Mesendoderm (in vitro differentiated cells): ENCODE measurements around the gene DHODH.
"Not testable (repeated sequence)": the region's sequence is repeated elsewhere in the genome, so short reads cannot be mapped to it uniquely, and the experiment has no call there.

Experiments used
- DNase-seq: peaks from one replicate; pipeline ENCODE4 v3.0.0; 2013
- H2AK5ac ChIP-seq: 2 replicates; pipeline ENCODE4 v1.6.1; 2013; ENCODE audit warnings: low read length, inconsistent platforms
- H2BK120ac ChIP-seq: 2 replicates; pipeline ENCODE4 v1.6.1; 2013; ENCODE audit warnings: low read depth, mild to moderate bottlenecking, low read length, moderate library complexity, mixed read lengths
- H2BK15ac ChIP-seq: replicated peaks from 2 replicates; pipeline ENCODE4 v1.6.1; 2013; ENCODE audit warnings: low read depth, mild to moderate bottlenecking, moderate library complexity
- H2BK5ac ChIP-seq: 2 replicates; pipeline ENCODE4 v1.6.1; 2013; ENCODE audit warnings: low read length, inconsistent platforms
- H3K18ac ChIP-seq: 2 replicates; pipeline ENCODE4 v1.6.1; 2013; ENCODE audit warnings: mild to moderate bottlenecking, low read length, mixed read lengths
- H3K23ac ChIP-seq: one replicate; pipeline ENCODE4 v1.6.1; 2013; ENCODE audit warnings: low read length
- H3K27ac ChIP-seq: 2 replicates; pipeline ENCODE4 v1.5.1; 2013; ENCODE audit warnings: low read depth, mild to moderate bottlenecking, inconsistent platforms, low read length, moderate library complexity
- H3K27me3 ChIP-seq: 2 replicates; pipeline ENCODE4 v1.6.1; 2013; ENCODE audit warnings: low read length, control low read depth, mild to moderate bottlenecking, inconsistent platforms; ENCODE audit not compliant: insufficient read depth, poor library complexity
- H3K36me3 ChIP-seq: 2 replicates; pipeline ENCODE4 v1.6.1; 2013; ENCODE audit warnings: low read length, inconsistent platforms; ENCODE audit not compliant: control insufficient read depth, insufficient read depth
- H3K4ac ChIP-seq: one replicate; pipeline ENCODE4 v1.6.1; 2013; ENCODE audit warnings: low read depth, mild to moderate bottlenecking, low read length, moderate library complexity
- H3K4me1 ChIP-seq: 2 replicates; pipeline ENCODE4 v1.6.1; 2013; ENCODE audit warnings: low read depth, low read length, inconsistent platforms; ENCODE audit not compliant: control insufficient read depth
- H3K4me2 ChIP-seq: 2 replicates; pipeline ENCODE4 v1.6.1; 2013; ENCODE audit warnings: low read length
- H3K4me3 ChIP-seq: 2 replicates; pipeline ENCODE4 v1.5.1; 2013; ENCODE audit warnings: mild to moderate bottlenecking, low read length
- H3K56ac ChIP-seq: one replicate; pipeline ENCODE4 v1.6.1; 2013; ENCODE audit warnings: low read length
- H3K79me1 ChIP-seq: 2 replicates; pipeline ENCODE4 v1.6.1; 2013; ENCODE audit warnings: low read length, inconsistent platforms
- H3K79me2 ChIP-seq: 2 replicates; pipeline ENCODE4 v1.6.1; 2013; ENCODE audit warnings: mild to moderate bottlenecking, low read length; ENCODE audit not compliant: control insufficient read depth, insufficient read depth
- H3K9ac ChIP-seq: 2 replicates; pipeline ENCODE4 v1.6.1; 2013; ENCODE audit warnings: low read length, inconsistent platforms
- H4K5ac ChIP-seq: one replicate; pipeline ENCODE4 v1.6.1; 2013; ENCODE audit warnings: low read length
- H4K8ac ChIP-seq: one replicate; pipeline ENCODE4 v1.6.1; 2013; ENCODE audit warnings: low read depth, mild to moderate bottlenecking, control low read depth, low read length, moderate library complexity
- WGBS: extraction: QIAGEN DNeasy Blood & Tissue Kit; methylation state at CpG from one replicate; pipeline ENCODE4 v1.1.7; 2013; ENCODE audit warnings: low lambda C conversion rate, missing lambda C conversion rate; ENCODE audit not compliant: insufficient coverage; ENCODE audit errors: extremely low coverage; 5-methylcytosine and 5-hydroxymethylcytosine counted together

Gene DHODH

DNA sequence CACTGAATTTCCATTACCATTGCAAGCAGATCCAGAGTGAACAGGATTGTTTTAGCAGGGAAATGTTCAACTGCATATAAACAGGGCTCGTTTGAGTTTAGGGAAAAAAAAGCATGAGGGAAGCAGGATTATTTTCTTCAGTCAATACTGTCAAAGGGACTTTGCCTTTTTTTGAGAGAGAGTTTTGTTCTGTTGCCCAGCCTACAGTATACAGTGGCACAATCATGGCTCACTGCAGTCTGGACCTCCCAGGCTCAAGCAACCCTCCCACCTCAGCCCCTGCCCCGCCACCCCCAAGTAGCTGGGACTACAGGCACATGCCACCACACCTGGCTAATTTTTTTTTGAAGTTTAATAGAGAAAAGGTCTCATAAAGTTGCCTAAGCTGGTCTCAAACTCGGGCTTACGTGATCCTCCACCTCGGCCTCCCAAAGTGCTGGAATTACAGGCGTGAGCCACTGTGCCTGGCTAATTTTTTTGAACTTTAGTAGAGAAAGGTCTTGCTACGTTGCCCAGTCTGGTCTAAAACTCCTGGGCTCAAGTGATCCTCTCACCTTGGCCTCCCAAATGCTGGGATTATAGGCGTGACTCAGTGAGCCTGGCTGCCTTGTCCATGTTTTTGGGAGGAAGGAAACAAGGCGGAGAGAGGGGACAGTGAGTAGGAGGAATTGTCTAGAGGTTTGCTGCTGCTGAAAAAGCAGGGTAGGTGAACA lies 23.1 kb upstream of the DHODH start:
- WGBS: no CpG with 5 or more reads among the region's 9 CpGs
- Histone ChIP-seq H3K56ac (no peak overlapping the region), H3K27ac (no peak overlapping the region), H2BK5ac (no peak overlapping the region), H3K23ac (no peak overlapping the region), H4K5ac (no peak overlapping the region), H2BK120ac (no peak overlapping the region), H3K36me3 (no peaks in the 10 kb centered on the region), H4K8ac (no peak overlapping the region), H3K4me3 (no peak overlapping the region), H3K79me2 (no peaks in the 10 kb centered on the region), H3K4me2 (no peak overlapping the region), H3K4ac (no peak overlapping the region), H3K9ac (no peak overlapping the region), H3K79me1 (no peaks in the 10 kb centered on the region), H3K4me1 (peaks cover 8% of the 10 kb centered on the region), H3K27me3 (no peaks in the 10 kb centered on the region), H3K18ac (no peak overlapping the region), H2AK5ac (peak overlapping the region; percentile 38), H2BK15ac (no peak overlapping the region)
- no peak for DNase-seq

DNA sequence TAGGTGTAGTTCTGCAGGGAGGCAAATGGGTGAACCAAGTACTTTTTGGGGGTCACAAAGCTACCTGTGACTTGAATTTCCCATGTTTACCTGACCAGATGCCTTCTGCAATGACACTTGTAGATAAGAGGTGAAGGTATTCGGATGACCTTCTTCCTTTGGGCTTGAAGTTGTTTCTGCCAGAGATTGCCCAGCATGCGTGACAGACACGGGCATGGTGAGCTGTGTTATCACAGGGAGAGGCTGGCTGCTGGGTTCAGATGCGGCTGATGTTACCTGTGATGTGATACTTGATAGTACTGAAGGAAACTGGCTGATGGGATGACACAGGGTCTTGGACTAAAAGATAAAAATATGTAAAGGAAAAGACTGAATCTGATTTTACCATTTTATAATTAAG lies 22.4 kb upstream of the DHODH start:
- H3K27me3 ChIP-seq: no peaks in the 10 kb centered on the region
- peaks cover 8% of the 10 kb centered on the region for H3K4me1 ChIP-seq
- no peak overlapping the region for H3K27ac ChIP-seq
- H3K4me3 ChIP-seq: no peak overlapping the region
- no peak overlapping the region for H2BK15ac ChIP-seq
- no peak overlapping the region for H2BK5ac ChIP-seq
- H2BK120ac ChIP-seq: no peak overlapping the region
- no peaks in the 10 kb centered on the region for H3K79me1 ChIP-seq
- no peaks in the 10 kb centered on the region for H3K79me2 ChIP-seq
- H3K56ac ChIP-seq: no peak overlapping the region
- no peak overlapping the region for H3K4me2 ChIP-seq
- no peak overlapping the region for H3K18ac ChIP-seq
- no peaks in the 10 kb centered on the region for H3K36me3 ChIP-seq
- H3K23ac ChIP-seq: no peak overlapping the region
- H4K8ac ChIP-seq: no peak overlapping the region
- WGBS: no CpG with 5 or more reads among the region's 4 CpGs
- H3K9ac ChIP-seq: no peak overlapping the region
- DNase-seq: peak; percentile 84
- H4K5ac ChIP-seq: no peak overlapping the region
- no peak overlapping the region for H3K4ac ChIP-seq
- H2AK5ac ChIP-seq: no peak overlapping the region

DNA sequence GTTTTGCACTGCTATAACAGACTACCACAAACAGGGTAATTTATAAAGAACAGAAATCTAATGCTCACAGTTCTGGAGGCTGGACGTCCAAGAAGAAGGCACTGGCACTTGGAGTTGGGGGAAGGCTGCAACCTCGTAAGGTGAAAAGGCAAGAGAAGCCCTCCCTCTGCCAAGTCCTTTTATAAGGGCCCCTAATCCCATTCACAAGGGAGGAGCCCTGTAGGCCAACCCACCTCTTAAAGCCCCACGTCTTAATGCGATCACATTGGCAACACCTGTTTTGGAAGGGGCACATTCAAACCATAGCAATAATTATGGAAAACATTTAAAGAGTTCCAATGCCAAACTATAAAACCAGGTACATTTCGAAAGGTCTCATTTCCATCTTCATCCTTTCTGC lies 13.5 kb upstream of the DHODH start:
- H2BK5ac ChIP-seq: no peak overlapping the region
- H3K79me1 ChIP-seq: no peaks in the 10 kb centered on the region
- no peak overlapping the region for H3K56ac ChIP-seq
- no peak overlapping the region for H2BK15ac ChIP-seq
- H3K27ac ChIP-seq: no peak overlapping the region
- no peak overlapping the region for H2BK120ac ChIP-seq
- H3K4me2 ChIP-seq: no peak overlapping the region
- H3K9ac ChIP-seq: no peak overlapping the region
- H2AK5ac ChIP-seq: no peak overlapping the region
- no peaks in the 10 kb centered on the region for H3K4me1 ChIP-seq
- H3K23ac ChIP-seq: no peak overlapping the region
- WGBS: no CpG with 5 or more reads among the region's 5 CpGs
- no peak overlapping the region for H4K8ac ChIP-seq
- DNase-seq: no peak
- H3K79me2 ChIP-seq: no peaks in the 10 kb centered on the region
- no peak overlapping the region for H3K4me3 ChIP-seq
- no peak overlapping the region for H3K4ac ChIP-seq
- no peaks in the 10 kb centered on the region for H3K27me3 ChIP-seq
- H3K36me3 ChIP-seq: no peaks in the 10 kb centered on the region
- no peak overlapping the region for H4K5ac ChIP-seq
- no peak overlapping the region for H3K18ac ChIP-seq

DNA sequence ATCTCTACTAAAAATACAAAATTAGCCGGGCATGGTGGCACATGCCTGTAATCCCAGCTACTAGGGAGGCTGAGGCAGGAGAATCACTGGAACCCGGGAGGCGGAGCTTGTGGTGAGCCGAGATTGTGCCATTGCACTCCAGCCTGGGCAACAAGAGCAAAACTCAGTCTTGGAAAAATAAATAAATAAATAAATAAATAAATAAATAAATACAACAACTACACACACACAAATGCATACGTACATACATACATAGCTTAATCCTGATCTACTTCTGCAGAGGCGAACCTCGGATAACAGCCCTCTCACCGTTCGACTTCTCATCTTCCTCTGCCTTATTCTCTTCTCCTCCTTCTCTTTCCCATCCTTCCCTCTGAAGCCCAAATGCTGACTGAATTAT lies 11.0 kb upstream of the DHODH start:
- H3K79me2 ChIP-seq, H3K79me1 ChIP-seq, H2AK5ac ChIP-seq, H3K56ac ChIP-seq, H3K27me3 ChIP-seq, DNase-seq, H2BK15ac ChIP-seq, H3K18ac ChIP-seq, H3K4me3 ChIP-seq, H3K9ac ChIP-seq, H3K4me1 ChIP-seq, H2BK120ac ChIP-seq, H4K8ac ChIP-seq, H3K36me3 ChIP-seq, H3K27ac ChIP-seq, H4K5ac ChIP-seq, H2BK5ac ChIP-seq, H3K4ac ChIP-seq, H3K4me2 ChIP-seq, H3K23ac ChIP-seq: not testable (repeated sequence)
- WGBS: no CpG with 5 or more reads among the region's 9 CpGs

DNA sequence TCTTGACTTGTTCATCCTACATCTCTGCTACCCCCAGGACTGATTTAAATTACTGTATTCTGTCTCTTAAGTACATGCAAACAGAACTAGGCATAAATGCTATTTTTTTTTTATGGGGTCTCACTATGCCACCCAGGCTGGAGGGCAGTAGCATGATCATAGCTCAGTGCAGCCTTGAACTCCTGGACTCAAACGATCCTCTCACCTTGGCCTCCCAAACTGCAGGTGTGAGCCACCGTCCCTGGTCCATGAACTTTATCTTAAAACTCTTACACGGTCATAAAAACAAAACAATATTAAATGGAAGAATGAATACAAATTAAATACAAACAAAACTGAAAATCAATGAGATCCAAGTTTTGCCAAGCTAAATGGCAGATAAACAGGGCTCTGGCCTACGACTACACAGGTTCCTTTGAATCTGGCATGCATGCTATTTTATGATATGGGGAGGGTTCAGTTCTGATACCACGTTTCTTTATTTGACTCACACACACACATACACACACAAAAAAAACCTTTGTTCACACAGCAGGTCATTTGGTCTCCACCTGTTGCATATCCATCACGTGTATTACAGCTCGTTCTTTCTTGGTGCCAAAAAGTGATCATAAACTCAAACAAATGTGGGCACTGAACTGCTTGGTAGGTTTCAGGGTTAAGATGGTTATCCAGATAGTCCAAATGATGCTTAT lies 7.2 kb upstream of the DHODH start:
- H2AK5ac ChIP-seq: no peak overlapping the region
- H4K5ac ChIP-seq: no peak overlapping the region
- DNase-seq: no peak
- WGBS: no CpG with 5 or more reads among the region's 7 CpGs
- no peaks in the 10 kb centered on the region for H3K79me1 ChIP-seq
- H3K4ac ChIP-seq: no peak overlapping the region
- no peak overlapping the region for H2BK120ac ChIP-seq
- no peak overlapping the region for H3K9ac ChIP-seq
- H3K4me1 ChIP-seq: no peaks in the 10 kb centered on the region
- no peak overlapping the region for H4K8ac ChIP-seq
- H2BK15ac ChIP-seq: no peak overlapping the region
- no peak overlapping the region for H2BK5ac ChIP-seq
- H3K18ac ChIP-seq: no peak overlapping the region
- no peak overlapping the region for H3K4me2 ChIP-seq
- no peaks in the 10 kb centered on the region for H3K36me3 ChIP-seq
- H3K56ac ChIP-seq: no peak overlapping the region
- H3K27me3 ChIP-seq: no peaks in the 10 kb centered on the region
- no peak overlapping the region for H3K4me3 ChIP-seq
- H3K23ac ChIP-seq: no peak overlapping the region
- no peaks in the 10 kb centered on the region for H3K79me2 ChIP-seq
- no peak overlapping the region for H3K27ac ChIP-seq
